Myocyte (in vitro differentiated cells): Measurements from ENCODE around the gene DMPK. TPM values are rescaled to one million over a fixed set of nuclear protein-coding genes. Genes with fewer than 3 reads are reported as not detected.
"Not testable (repeated sequence)": the region's sequence is repeated elsewhere in the genome, so short reads cannot be mapped to it uniquely, and the experiment has no call there.

Experiments
- DNase-seq: peaks from one replicate; pipeline ENCODE4 v3.0.0-alpha.2; 2012; ENCODE audit warnings: low read depth
- total RNA-seq: library from RNA; depleted of rRNA; stranded (reverse); fragments of >200 nt; gene quantifications from 2 replicates; pipeline ENCODE4 v1.2.3, GENCODE V29; 2014

Gene DMPK
- total RNA-seq, 1 donor from 2014 or later, result 907 TPM

GRCh38 chr19:45751483-45751882 lies 30.8 kb downstream of the DMPK start:
- not testable (repeated sequence) for DNase-seq

- DNase-seq, result no peak
Observed at GRCh38 chr19:45747513-45747912, 34.8 kb downstream of the DMPK start.

GRCh38 chr19:45746866-45747265 lies 35.4 kb downstream of the DMPK start:
- no peak for DNase-seq

GRCh38 chr19:45745606-45746005 lies 36.7 kb downstream of the DMPK start:
- DNase-seq, result no peak

GRCh38 chr19:45742969-45743368 lies 39.3 kb downstream of the DMPK start:
- no peak for DNase-seq

- DNase-seq, result no peak
Observed at GRCh38 chr19:45739498-45740439, 42.5 kb downstream of the DMPK start.

- DNase-seq, result no peak
Observed at GRCh38 chr19:45733160-45733810, 49.0 kb downstream of the DMPK start, which contains the start of gene MEIOSIN. MEIOSIN (plus strand) TSS chr19:45733439; CDS start chr19:45735377, 1,938 bp downstream.

GRCh38 chr19:45730368-45731288 lies 51.7 kb downstream of the DMPK start, which contains the start of gene FBXO46:
FBXO46 (minus strand) TSS chr19:45730896; CDS start chr19:45713495, 17,401 bp downstream.
- DNase-seq, result peak; percentile 99

GRCh38 chr19:45729800-45730290 lies 52.4 kb downstream of the DMPK start:
- peak; percentile 11 for DNase-seq

- DNase-seq, result not testable (repeated sequence)
Observed at GRCh38 chr19:45728683-45729082, 53.6 kb downstream of the DMPK start.

- DNase-seq, result not testable (repeated sequence)
Observed at GRCh38 chr19:45720065-45720464, 62.2 kb downstream of the DMPK start.

Other genes starting within 250 kb of the DMPK start
- gene OPA3, start 197.7 kb downstream of the DMPK start, total RNA-seq, result 16.1 and 21.0 TPM in 2 replicates
- gene GPR4, start 180.3 kb downstream of the DMPK start, total RNA-seq, result not detected in 2 replicates
- gene EML2, start 143.1 kb downstream of the DMPK start, total RNA-seq, result 24.7 and 25.5 TPM in 2 replicates
- gene GIPR, start 114.3 kb downstream of the DMPK start, total RNA-seq, result 0.37 TPM in 1 of 2 replicates, not detected in the other
- gene SNRPD2, start 90.5 kb downstream of the DMPK start, total RNA-seq, result 132 and 143 TPM in 2 replicates
- gene QPCTL, start 89.8 kb downstream of the DMPK start, total RNA-seq, result 11.2 and 16.6 TPM in 2 replicates
- 9.0 TPM in 2 replicates for gene FBXO46, start 51.6 kb downstream of the DMPK start, total RNA-seq
- not detected in 2 replicates for gene MEIOSIN, start 49.1 kb downstream of the DMPK start, total RNA-seq
- 13.0 and 17.6 TPM in 2 replicates for gene SIX5, start 13.2 kb downstream of the DMPK start, total RNA-seq
- gene DMWD, start 10.4 kb upstream of the DMPK start, total RNA-seq, result 60.2 and 62.3 TPM in 2 replicates
- 0.11 TPM in 1 of 2 replicates, not detected in the other for gene RSPH6A, start 32.8 kb upstream of the DMPK start, total RNA-seq
- 39.8 and 40.5 TPM in 2 replicates for gene SYMPK, start 80.7 kb upstream of the DMPK start, total RNA-seq
- gene FOXA3, start 81.8 kb upstream of the DMPK start, total RNA-seq, result not detected in 2 replicates
- 45.1 and 52.6 TPM in 2 replicates for gene IRF2BP1, start 103.7 kb upstream of the DMPK start, total RNA-seq
- 5.1 and 5.8 TPM in 2 replicates for gene MYPOP, start 120.1 kb upstream of the DMPK start, total RNA-seq
- gene NANOS2, start 132.3 kb upstream of the DMPK start, total RNA-seq, result not detected in 2 replicates
- gene NOVA2, start 191.4 kb upstream of the DMPK start, total RNA-seq, result not detected in 2 replicates
- gene CCDC61, start 213.0 kb upstream of the DMPK start, total RNA-seq, result 7.0 and 10.9 TPM in 2 replicates
- gene PGLYRP1, start 240.6 kb upstream of the DMPK start, total RNA-seq, result not detected in 2 replicates